HG02588 (cell line): Measurements from ENCODE around the gene TMEM39A.
A peak's percentile ranks its signal among the peaks of the same experiment; 100 is the strongest.

Experiments
- ATAC-seq: cut with Tn5 transposase; IDR thresholded peaks from one replicate; pipeline ENCODE4 v1.9.1; 2021; ENCODE audit warnings: mild to moderate bottlenecking, moderate library complexity; ENCODE audit not compliant: unreplicated experiment

Gene TMEM39A

DNA sequence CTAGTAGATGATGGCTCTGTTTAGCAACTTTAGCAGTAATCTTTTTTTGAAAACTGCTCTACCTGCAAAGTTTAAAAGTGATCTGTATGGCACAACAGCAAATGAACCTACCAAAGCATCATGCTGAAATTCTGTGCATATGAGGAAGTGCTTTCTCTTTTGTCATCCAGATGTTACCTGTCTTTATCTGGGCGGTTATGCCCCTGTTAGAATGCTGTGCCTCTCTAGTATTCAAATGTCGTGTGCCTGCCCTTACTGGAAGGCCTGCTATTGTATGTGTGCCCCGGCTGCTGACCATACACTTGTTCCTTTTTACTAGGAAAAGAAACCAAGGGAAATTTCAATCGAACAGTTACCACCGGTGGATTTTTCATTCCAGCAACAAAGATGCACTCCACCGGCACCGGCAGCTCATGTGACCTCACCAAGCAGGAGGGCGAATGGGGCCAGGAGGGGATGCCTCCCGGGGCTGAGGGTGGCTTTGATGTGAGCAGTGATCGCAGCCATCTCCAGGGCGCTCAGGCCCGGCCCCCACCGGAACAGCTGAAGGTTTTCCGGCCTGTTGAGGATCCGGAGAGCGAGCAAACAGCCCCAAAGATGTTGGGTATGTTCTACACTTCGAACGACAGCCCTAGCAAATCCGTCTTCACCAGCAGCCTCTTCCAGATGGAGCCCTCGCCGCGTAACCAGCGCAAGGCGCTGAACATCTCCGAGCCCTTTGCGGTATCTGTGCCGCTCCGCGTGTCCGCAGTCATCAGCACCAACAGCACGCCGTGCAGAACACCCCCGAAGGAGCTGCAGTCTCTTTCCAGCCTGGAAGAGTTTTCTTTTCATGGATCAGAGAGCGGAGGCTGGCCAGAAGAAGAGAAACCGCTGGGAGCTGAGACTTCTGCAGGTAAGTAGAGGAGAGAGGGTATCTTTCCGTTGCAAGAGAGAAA lies 61.6 kb downstream of the TMEM39A start:
- ATAC-seq = peak; percentile 52

DNA sequence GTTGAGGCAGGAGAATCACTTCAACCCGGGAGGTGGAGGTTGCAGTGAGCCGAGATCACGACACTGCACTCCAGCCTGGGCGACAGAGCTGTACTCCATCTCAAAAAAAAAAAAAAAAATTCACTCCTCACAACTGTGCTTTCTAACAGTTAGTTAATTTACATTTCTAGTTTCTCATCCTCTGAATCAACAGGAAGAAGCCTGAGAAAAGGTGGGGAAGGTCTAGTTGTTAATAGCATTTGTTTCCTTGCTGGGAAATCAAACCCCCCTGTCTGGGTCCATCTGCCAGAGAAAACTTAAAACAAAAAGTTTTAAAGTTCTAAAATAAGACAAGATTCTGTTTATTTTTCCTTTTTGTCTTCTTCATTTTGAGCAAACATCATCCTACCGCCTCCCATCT lies 62.3 kb downstream of the TMEM39A start:
- ATAC-seq = peak; percentile 43

DNA sequence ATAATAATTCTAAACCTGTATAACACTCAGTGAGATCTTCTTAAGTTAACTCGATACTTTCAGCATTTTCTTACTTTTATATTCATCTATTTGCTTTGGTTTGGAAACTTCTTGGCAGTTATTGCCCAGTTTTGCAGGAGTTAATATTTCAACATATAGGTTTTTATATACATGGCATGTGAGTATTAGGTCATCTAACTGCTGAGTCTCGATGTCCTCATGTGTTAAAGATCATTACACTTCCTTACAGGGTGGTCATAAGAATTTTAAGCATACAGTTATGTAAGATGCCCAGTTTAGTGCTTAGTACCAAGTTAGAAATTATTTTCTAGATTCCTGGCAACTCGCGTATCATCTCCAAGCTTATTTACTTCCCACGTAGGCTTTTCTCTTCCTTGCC lies 62.9 kb downstream of the TMEM39A start:
- ATAC-seq = no peak

DNA sequence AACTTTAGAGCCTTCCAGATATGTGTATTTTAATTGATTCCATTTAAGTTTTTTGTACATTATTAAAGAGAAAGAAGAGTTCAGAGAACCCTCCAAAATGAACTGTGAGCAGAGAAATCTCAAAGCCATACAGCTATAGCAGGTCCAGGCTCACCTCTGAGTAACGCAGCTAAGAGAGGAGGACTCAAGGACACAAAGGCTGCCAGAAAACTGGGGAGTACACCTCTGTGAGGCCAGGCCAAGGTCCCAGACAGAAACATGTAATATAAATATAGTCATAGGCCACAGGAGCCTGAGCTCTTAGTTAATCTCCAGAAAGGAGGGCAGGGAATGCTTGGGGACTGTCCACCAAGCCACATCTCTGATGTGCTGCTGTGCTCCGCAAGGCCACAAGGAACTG lies 66.5 kb downstream of the TMEM39A start:
- ATAC-seq = no peak

DNA sequence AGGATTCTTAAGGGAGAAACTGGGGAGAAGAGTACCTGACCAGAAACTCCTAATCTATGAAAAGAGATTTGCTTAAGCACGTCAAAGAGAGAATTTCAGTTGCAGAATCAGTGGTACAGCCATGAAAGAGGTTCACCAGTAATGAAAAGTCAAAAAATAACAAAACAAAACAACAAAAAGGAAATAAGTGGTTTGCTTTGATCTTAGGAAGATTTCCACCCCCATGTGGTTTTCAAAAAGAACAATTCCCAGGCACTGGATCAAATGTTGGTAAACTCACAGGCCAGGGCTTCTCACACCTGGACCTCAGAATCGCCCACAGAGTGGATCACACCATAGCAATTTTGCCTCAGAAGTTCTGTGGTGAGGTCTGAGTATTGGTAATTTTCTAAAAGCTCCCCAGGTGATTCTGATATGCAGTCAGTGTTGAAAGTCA lies 67.5 kb downstream of the TMEM39A start:
- ATAC-seq = peak; percentile 86

DNA sequence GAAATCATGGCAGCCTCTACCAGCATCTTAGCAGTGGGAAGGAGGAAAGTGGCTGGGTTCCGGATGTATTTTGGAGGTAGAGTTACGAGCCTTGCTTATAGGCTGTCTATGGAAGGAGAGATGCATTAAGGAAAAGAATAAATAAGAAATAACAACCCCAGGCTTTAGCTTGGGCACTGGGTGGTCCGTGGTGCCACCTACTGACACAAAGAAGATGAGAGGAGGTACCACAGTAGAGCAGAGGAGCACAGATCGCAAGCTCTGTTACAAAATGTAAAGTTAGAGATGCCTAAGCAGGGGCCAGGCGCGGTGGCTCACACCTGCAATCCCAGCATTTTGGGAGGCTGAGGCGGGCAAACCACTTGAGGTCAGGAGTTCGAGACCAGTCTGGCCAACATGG lies 74.8 kb downstream of the TMEM39A start:
- ATAC-seq = no peak

DNA sequence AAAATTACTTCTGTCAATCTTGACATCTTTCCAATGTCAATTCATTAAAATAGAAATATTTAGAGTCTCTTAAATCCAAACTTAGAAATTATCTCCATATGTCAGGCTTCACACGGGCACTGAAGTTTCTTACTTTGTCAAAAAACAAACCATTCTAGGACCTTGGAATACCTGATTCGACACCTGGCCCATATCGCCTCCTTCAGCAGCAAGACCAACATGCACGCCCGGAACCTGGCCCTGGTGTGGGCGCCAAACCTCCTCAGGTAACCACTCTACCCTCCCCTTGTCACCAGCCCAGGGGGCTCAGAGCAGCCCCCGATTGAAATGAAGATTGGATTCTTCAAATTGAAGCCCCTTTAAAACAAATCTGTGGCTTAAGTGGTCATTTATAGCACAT lies 81.3 kb downstream of the TMEM39A start:
- no peak for ATAC-seq

DNA sequence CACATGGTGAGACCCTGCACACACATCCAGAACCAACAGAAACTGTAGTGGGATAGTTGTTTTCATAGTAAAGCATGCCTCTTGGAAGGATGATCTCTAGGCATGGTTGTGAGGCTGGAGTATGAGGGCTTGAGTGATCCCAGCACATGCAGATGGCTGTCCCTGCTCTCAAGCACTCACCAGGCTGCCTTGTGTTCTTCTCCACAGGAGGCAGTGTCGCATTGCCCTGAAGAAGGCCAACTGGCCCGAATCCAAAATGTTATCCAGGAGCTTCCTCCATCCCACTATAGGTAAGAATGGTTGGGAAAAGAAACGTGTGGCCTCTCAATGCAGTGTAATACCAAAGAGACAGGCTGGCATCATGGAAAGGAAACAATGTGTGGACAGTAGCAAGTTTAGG lies 82.7 kb downstream of the TMEM39A start:
- ATAC-seq = no peak
